ENCODE results near the gene NPY1R.

The NPY1R gene

GRCh38 chr4:163331629-163332376 is 593 bp downstream of the NPY1R start:
- Histone ChIP-seq H3K9me3 (ENCODE audit: insufficient read depth, low read length) (no peaks in the 10 kb centered on the region), H3K27ac (ENCODE audit: low read length) (no peak overlapping the region), H3K4me2 (ENCODE audit: low read length) (0 out of 2 replicates have a peak overlapping the region, but pooled peaks have one; percentile 75), H2AFZ (ENCODE audit: low read depth, low read length) (no peak overlapping the region), H3K36me3 (replicated peaks; ENCODE audit: low read depth, low read length) (no peaks in the 10 kb centered on the region), H3K9ac (ENCODE audit: low read length) (no peak overlapping the region), H4K20me1 (ENCODE audit: insufficient read depth, low read length) (no peaks in the 10 kb centered on the region), H3K4me1 (ENCODE audit: low read length) (peaks cover 10% of the 10 kb centered on the region), H3K79me2 (ENCODE audit: low read length) (no peaks in the 10 kb centered on the region), H3K4me3 (ENCODE audit: low read length) (no peak overlapping the region), H3K27me3 (ENCODE audit: low read depth, low read length) (no peaks in the 10 kb centered on the region)
- TF ChIP-seq CTCF (IDR thresholded peaks at IDR 0.05; ENCODE audit: low read depth, low read length) (no peak), EZH2phosphoT487 (IDR thresholded peaks at IDR 0.05; ENCODE audit: low read depth) (no peak)

GRCh38 chr4:163330916-163331628 is 1.3 kb downstream of the NPY1R start:
- Histone ChIP-seq H3K9ac (ENCODE audit: low read length) (no peak overlapping the region), H3K27me3 (ENCODE audit: low read depth, low read length) (no peaks in the 10 kb centered on the region)

GRCh38 chr4:163317110-163317509 is 15.3 kb downstream of the NPY1R start:
- H3K36me3 ChIP-seq (replicated peaks; ENCODE audit: low read depth, low read length) = no peaks in the 10 kb centered on the region
- no peak overlapping the region for H3K4me3 ChIP-seq (ENCODE audit: low read length)
- no peak overlapping the region for H2AFZ ChIP-seq (ENCODE audit: low read depth, low read length)
- no peak overlapping the region for H3K4me2 ChIP-seq (ENCODE audit: low read length)
- peaks cover 6% of the 10 kb centered on the region; the same call in 1 of the 2 replicates for H3K9me3 ChIP-seq (ENCODE audit: insufficient read depth, low read length)
- no peaks in the 10 kb centered on the region for H3K4me1 ChIP-seq (ENCODE audit: low read length)
- no peaks in the 10 kb centered on the region for H3K27me3 ChIP-seq (ENCODE audit: low read depth, low read length)
- no peak overlapping the region for H3K27ac ChIP-seq (ENCODE audit: low read length)
- no peak overlapping the region for H3K9ac ChIP-seq (ENCODE audit: low read length)
- no peaks in the 10 kb centered on the region for H4K20me1 ChIP-seq (ENCODE audit: insufficient read depth, low read length)
- no peak for TF ChIP-seq EZH2phosphoT487 (IDR thresholded peaks at IDR 0.05; ENCODE audit: low read depth)
- TF ChIP-seq CTCF (IDR thresholded peaks at IDR 0.05; ENCODE audit: low read depth, low read length) = no peak
- no peaks in the 10 kb centered on the region for H3K79me2 ChIP-seq (ENCODE audit: low read length)

More at GRCh38 chr4:163330916-163331628, 1.3 kb downstream of the NPY1R start:
- H3K4me2 ChIP-seq (ENCODE audit: low read length) = no peak overlapping the region
- peaks cover 10% of the 10 kb centered on the region for H3K4me1 ChIP-seq (ENCODE audit: low read length)
- no peak overlapping the region for H3K4me3 ChIP-seq (ENCODE audit: low read length)
- no peaks in the 10 kb centered on the region for H4K20me1 ChIP-seq (ENCODE audit: insufficient read depth, low read length)
- H3K27ac ChIP-seq (ENCODE audit: low read length) = no peak overlapping the region
- H2AFZ ChIP-seq (ENCODE audit: low read depth, low read length) = no peak overlapping the region
- H3K79me2 ChIP-seq (ENCODE audit: low read length) = no peaks in the 10 kb centered on the region
- no peaks in the 10 kb centered on the region for H3K36me3 ChIP-seq (replicated peaks; ENCODE audit: low read depth, low read length)
- no peak for TF ChIP-seq EZH2phosphoT487 (IDR thresholded peaks at IDR 0.05; ENCODE audit: low read depth)
- TF ChIP-seq CTCF (IDR thresholded peaks at IDR 0.05; ENCODE audit: low read depth, low read length) = no peak
- H3K9me3 ChIP-seq (ENCODE audit: insufficient read depth, low read length) = no peaks in the 10 kb centered on the region

- Histone ChIP-seq H3K4me2 (ENCODE audit: low read length) (no peak overlapping the region), H2AFZ (ENCODE audit: low read depth, low read length) (no peak overlapping the region), H3K9me3 (ENCODE audit: insufficient read depth, low read length) (no peaks in the 10 kb centered on the region), H4K20me1 (ENCODE audit: insufficient read depth, low read length) (no peaks in the 10 kb centered on the region), H3K4me1 (ENCODE audit: low read length) (no peaks in the 10 kb centered on the region), H3K79me2 (ENCODE audit: low read length) (no peaks in the 10 kb centered on the region), H3K27me3 (ENCODE audit: low read depth, low read length) (no peaks in the 10 kb centered on the region), H3K36me3 (replicated peaks; ENCODE audit: low read depth, low read length) (no peaks in the 10 kb centered on the region), H3K9ac (ENCODE audit: low read length) (no peak overlapping the region), H3K27ac (ENCODE audit: low read length) (no peak overlapping the region), H3K4me3 (ENCODE audit: low read length) (no peak overlapping the region)
- TF ChIP-seq EZH2phosphoT487 (IDR thresholded peaks at IDR 0.05; ENCODE audit: low read depth) (no peak), CTCF (IDR thresholded peaks at IDR 0.05; ENCODE audit: low read depth, low read length) (no peak)
Observed at GRCh38 chr4:163309466-163309865, 22.9 kb downstream of the NPY1R start.

Data from OCI-LY3 (cell line).